ENCODE data around the gene SLC34A1.
"Not testable (repeated sequence)": the region's sequence is repeated elsewhere in the genome, so short reads cannot be mapped to it uniquely, and the experiment has no call there.

Gene SLC34A1, protein sequence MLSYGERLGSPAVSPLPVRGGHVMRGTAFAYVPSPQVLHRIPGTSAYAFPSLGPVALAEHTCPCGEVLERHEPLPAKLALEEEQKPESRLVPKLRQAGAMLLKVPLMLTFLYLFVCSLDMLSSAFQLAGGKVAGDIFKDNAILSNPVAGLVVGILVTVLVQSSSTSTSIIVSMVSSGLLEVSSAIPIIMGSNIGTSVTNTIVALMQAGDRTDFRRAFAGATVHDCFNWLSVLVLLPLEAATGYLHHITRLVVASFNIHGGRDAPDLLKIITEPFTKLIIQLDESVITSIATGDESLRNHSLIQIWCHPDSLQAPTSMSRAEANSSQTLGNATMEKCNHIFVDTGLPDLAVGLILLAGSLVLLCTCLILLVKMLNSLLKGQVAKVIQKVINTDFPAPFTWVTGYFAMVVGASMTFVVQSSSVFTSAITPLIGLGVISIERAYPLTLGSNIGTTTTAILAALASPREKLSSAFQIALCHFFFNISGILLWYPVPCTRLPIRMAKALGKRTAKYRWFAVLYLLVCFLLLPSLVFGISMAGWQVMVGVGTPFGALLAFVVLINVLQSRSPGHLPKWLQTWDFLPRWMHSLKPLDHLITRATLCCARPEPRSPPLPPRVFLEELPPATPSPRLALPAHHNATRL

GRCh38 chr5:177384134-177384533 is at the start of gene SLC34A1:
SLC34A1 (plus strand) TSS chr5:177384434; CDS start chr5:177385742, 1,308 bp downstream.
- DNase-seq = no peak

DNA sequence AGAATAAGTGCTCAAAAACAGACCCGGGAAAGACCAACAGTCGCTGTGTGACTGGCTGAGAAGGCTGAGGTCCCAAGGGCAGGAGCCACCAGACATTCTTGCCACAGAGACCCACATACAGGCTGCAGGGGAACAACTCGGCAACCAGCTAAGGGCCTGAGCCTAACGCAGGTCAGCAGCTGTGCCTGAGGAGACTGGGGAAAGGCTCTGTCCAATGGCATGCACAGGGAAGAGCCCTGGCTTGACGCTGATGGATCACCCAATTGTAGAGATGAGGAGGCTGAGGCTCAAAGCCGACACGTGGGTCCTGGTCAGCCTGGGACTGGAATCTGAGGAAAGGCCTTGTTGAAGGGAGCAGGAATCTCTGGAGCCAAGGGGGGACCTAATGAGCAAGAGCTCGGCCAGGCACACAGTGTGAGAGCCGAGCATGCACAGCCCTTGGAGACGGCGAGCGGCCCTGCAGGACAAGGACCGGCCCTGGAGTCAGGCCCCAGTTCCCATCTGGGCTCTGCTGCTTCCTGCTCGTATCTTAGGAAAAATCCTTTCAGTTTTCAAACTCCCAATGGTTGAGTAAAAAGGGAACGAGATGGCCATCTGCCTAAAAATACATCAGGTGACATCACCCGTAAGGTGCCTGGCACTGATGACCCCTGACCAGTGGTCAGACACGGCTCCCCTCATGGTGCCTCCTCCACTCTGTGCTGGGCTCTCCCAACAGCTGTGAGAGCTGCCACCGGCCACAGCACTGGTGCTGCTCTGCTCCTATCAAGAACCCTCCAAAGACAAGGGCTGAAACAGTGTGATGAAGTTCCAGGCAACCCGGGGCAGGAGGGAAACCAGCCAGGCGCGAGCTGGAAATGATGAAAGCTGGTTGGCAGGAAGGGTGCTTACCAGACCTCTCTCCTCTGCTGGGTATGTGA is 49.2 kb upstream of the SLC34A1 start:
- DNase-seq = no peak

DNA sequence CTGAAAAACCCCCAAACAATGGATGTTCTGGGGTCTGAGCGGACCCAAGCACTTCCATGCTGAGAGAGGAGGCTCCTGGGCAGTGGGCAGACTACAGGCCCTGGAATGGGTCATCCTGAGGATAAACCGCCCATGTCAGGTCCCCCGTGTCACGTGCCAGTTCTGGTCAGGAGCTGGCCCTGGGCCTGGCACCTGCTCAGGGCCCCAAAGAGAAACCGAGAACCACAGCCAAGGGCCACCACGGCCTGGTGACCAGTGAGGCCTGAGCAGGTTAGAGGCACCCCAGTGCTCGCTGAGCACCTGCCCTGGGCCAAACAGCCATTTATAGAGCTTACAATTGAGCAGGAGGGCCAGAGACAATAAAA is 48.6 kb upstream of the SLC34A1 start:
- no peak for DNase-seq

GRCh38 chr5:177336112-177336511 is 48.1 kb upstream of the SLC34A1 start:
- peak in 1 of 2 experiments; percentile 59 for DNase-seq

- DNase-seq = no peak
These were observed 47.4 kb upstream of the SLC34A1 start for GRCh38 chr5:177336603-177337494.

DNA sequence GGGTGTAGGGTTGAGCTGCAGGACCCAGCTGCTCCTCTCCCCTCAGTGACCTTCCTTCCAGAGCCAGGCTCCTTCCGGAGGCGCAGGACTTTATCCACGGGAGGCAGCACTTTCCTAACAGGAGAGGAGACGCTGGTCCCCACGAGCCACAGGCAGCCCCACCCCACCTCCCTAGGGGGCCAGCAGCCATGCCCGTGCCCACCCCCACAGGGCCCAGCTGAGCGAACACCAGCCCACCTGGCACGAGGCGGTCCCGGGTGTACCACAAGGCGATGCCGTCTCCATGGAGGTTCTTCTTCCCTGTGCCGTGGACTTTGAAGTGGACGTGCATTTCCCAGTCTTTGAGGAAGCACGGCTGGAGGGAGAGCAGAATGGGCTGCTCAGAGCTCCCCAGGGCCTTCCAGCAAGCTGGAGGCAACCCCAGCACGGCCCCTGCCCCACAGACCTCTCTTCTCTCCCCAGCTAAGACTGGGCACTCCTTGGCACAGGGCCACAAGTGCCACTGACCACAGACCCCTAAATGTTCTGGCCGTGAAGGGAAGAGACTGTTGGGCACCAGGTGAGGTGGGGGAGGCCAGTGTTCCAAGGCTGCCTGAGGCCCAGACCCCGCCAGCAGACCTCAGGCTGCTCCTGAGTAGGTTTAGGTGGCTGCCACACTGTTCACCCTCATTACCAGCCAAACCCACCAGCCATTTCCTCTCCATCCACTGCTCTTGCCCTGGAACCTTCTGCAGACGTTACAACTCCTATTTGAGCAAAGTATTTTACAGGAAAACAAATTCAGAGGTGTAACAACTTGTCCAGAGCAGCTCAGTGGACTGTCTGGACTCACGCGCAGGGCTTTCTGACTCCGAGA is 45.8 kb upstream of the SLC34A1 start:
- DNase-seq = no peak

- DNase-seq = no peak
These were observed 45.1 kb upstream of the SLC34A1 start for GRCh38 chr5:177339107-177339638.

GRCh38 chr5:177343000-177343399 is 41.2 kb upstream of the SLC34A1 start:
- not testable (repeated sequence) for DNase-seq

GRCh38 chr5:177343777-177344176 is 40.5 kb upstream of the SLC34A1 start:
- no peak for DNase-seq

DNA sequence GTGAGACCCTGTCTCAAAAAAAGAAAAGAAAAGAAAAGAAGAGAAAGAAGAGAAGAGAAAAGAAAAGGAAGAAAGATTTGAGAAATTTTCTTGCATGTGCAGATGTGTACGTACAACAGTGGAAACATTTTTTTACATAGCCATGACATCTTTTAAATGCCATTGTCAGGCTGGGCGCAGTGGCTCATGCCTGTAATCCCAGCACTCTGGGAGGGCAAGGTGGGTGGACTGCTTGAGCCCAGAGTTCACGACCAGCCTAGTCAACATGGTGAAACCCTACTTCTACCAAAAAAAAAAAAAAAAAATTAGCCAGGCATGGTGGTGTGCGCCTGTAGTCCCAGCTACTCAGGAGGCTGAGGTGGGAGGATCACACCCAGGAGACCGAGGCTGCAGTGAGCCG is 39.3 kb upstream of the SLC34A1 start:
- DNase-seq = no peak

DNA sequence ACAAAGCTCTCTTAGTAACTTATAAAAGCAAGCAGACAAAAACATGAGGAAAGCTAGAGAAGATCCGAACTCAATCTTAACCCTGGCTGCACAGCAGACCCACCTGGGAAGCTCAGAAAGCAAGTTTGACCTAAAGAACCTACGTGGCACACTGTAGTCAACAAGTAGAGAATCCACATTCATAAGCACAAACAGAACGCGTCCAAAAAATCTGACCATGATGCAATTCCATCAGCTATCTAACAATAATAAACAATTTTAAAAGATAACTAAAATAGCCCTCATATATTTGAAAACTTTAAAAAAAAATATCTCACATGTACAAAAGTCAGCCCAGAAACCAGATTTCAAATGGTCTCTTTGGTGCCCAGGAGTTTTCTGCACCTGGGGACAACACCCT is 37.4 kb upstream of the SLC34A1 start:
- DNase-seq = no peak

DNA sequence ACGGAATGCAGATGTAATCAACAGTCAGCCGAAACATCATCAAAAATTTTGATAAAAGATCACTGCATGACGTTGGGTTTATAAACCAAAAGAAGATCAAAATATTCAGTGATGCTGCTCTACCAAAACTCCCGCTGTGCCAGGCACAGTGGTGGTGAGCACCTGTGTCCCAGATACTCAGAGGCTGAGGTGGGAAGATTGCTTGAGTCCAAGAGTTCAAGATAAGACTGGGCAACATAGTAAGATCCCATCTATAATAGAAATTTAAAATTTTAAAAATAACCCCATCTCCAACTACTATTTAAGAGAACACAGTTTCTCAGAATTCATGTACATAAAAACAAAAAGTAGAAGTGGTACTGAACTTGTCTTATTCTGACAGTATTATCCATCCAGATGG is 36.5 kb upstream of the SLC34A1 start:
- DNase-seq = no peak

DNA sequence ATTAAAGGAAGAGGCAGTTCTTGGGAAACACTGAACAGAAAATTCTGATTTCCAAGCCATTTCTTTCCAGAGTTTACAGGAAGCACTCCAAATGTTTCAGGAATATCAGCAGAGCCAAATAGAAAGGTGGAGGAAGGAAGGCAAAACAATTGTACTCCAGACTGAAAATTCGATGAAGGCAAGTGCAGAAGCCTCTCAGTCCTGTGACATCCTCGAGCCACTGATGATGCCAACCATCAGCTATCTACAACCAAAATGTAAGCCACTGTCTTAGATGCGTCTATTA is 34.9 kb upstream of the SLC34A1 start:
- DNase-seq = no peak

GRCh38 chr5:177349762-177350161 is 34.5 kb upstream of the SLC34A1 start:
- DNase-seq = no peak

DNA sequence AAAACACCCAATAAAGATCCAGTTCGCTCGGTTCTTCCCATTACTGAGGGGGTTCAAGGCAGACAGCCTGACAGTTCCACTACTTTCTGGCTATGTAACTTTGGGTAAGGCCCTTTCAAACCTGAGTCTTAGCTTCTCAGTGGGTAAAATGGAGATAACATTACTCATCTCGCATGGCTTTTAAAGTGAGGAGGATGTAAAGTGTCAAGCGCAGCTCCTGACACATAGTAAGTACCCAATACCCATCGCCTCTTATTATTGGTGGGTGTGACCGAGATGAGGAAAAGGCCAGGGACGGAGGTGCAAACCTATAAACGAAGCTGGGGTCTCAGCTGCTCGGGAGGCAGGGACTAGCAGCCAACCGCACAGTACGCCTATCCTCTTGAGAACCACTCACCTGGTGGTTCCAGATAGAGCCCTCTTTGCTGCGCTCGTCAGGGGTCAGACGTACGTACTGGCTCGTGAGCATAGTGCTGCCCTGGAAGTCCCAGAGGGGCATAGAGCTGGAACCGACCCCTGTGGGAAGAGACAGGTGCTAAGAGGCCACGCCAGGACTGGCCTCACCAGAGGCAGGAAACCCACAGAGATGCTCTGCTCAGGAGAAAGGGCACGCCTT is 33.4 kb upstream of the SLC34A1 start:
- no peak for DNase-seq

DNA sequence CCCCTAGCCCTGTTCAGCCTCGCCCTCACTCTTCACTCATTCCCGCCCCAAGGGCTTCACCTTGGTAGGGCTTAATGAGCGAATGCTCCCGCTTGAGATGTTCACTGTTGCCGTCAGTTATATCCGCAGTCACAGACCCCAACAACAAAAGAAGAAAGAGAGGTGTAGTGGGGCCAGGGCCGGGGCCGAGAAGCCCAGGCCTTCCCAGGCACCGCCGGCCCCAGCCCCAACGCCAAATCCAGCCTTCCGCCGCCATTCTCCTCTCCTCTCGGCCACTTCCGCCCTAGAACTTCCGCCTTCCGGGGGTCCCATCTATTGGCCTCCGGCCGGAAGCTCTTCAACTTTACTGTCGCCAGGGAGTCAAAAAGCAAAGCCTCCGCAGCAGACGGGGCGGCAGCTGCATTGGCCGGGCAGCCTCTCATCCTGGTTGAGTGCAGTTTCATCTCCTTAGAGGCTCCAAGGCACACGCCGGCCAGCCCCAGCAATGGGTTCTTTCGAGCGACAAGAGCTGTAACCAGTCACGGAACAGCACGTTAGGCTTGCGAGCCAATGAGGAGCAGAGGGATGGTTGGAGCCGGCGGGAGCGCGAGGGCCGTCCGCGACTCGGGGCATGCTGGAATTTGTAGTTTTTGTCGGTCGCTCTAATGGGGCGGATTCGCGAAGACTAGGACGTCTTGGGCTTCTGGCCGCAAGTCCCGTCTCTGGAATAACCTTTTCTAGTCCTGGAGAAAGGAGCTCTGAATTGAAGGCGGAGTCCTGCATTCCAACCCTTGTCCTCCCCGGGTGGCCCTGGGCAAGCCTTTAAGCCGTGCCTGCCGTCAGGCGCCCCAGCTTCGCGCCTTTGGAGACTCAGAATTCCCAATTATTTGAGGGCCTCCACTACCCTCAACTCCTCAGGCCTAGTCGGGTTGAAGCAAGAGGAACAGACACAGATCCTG is 32.6 kb upstream of the SLC34A1 start, which contains the start of gene LMAN2:
TSS of gene LMAN2 (minus strand) at position 277 of the 938 bp plus-strand sequence. CDS start at position 256, 21 bp downstream.
- peak; percentile 89 to 97 for DNase-seq

- DNase-seq = no peak
These were observed 31.1 kb upstream of the SLC34A1 start for GRCh38 chr5:177353093-177353492.

DNA sequence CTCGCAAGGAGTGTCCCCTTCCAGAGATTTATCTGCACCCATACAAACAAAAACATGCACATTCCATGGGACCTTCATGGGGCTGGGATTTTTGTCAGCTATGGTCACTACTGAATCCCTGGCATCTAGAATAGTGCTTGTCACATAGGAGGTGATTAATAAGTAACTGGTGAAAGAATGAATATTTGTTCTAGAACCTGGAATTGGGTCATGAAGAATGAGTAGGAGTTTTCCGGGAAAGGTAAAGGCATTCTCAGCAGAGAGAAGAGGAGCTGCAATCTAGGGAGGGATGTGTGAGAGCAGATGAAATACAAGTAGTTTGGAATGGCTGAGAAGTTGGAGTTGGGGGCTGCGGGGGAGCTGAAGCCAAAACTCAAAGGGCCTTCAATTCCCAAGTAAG is 30.0 kb upstream of the SLC34A1 start:
- DNase-seq = no peak

DNA sequence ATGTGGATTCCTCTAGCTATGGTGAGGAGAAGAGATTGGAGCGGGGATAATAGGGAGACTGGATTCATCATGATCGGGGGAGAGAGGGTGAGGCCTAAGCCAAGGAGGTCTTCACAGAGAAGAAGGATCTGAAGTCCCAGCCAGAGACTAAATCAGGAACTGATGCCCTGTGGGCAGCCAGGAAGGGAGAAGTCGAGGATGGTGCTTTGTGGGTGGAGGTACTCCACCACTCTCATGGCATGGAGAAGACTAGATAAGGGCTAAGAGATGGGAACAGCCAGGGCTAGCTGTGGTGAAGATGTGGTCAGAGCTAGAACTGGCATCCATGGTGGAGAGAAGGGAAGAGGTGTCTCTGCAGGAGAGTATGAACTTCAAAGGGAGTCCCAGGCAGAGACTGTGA is 29.5 kb upstream of the SLC34A1 start:
- no peak for DNase-seq
